Esophagus squamous epithelium (tissue), 4 donors: ENCODE data around the gene SLC17A2.

Experiments
- POLR2A ChIP-seq, 4 donors: fragments of 450-650 bp; IDR thresholded peaks; one replicate each; pipeline ENCODE4 v1.6.1; 2017; ENCODE audit warnings: antibody characterized with exemption in 4 of 4, mild to moderate bottlenecking in 4 of 4, moderate library complexity in 3 of 4
- TF ChIP-seq, protein P1 (sequence below), 6 experiments: fragments of 450-650 bp in 4 of 6; fragments of 200-600 bp in 2 of 6; sonication (generic) in 2 of 6; IDR thresholded peaks; one replicate each; pipeline ENCODE4 v1.5.1; 2016 to 2019; ENCODE audit warnings: antibody characterized with exemption in 6 of 6, mild to moderate bottlenecking in 4 of 6, moderate library complexity in 4 of 6

DNA sequence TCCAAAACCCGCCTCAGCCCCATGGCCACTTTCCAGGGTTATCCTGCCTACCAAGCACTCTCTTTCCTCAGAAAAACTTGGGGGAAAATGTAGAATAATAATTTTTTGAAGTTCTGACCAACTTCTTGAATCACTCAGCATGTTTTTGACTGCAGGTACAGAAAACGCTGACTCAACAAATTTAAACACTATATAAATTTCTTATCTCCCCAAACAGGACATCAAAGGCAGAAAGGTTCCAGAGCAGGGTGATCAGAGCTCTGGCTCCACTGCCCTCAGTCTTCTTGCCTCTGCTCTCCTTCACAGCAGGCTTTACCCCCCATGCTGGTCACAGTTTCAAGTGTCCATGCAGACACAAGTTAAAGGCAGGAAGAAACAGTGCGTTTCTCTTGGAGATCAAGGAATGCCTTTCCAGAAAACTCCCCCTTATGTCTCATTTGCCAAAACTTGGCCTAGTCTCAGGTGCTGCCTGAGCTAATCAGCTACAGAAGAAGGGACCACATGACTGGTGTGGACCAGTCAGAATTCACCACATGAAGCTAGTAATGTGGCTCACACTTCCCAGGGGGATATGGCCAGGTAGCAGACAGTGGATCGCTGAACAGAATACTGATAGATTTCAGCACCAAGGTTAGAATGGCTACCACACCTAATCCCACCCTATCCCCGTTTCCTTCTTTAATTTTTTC, 32.1 kb downstream of the SLC17A2 start:
- TF ChIP-seq, protein P1, sequence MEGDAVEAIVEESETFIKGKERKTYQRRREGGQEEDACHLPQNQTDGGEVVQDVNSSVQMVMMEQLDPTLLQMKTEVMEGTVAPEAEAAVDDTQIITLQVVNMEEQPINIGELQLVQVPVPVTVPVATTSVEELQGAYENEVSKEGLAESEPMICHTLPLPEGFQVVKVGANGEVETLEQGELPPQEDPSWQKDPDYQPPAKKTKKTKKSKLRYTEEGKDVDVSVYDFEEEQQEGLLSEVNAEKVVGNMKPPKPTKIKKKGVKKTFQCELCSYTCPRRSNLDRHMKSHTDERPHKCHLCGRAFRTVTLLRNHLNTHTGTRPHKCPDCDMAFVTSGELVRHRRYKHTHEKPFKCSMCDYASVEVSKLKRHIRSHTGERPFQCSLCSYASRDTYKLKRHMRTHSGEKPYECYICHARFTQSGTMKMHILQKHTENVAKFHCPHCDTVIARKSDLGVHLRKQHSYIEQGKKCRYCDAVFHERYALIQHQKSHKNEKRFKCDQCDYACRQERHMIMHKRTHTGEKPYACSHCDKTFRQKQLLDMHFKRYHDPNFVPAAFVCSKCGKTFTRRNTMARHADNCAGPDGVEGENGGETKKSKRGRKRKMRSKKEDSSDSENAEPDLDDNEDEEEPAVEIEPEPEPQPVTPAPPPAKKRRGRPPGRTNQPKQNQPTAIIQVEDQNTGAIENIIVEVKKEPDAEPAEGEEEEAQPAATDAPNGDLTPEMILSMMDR (IDR thresholded peaks at IDR 0.05) = no peak
- TF ChIP-seq POLR2A (IDR thresholded peaks at IDR 0.05) = no peak
